HL-60 (cell line): ENCODE results near the gene MMP8.

Experiments used
- DNase-seq, 2 experiments: peaks; one replicate each; pipeline ENCODE4 v3.0.0-alpha.2; 2010 to 2020; ENCODE audit warnings: low read depth in 1 of 2, low spot score in 1 of 2
- H3K27ac ChIP-seq: fragments of 250-450 bp; sonication (Bioruptor Pico); replicated peaks from 2 replicates; pipeline ENCODE4 v1.5.1; 2020; ENCODE audit warnings: mild to moderate bottlenecking, moderate library complexity
- H3K27me3 ChIP-seq: fragments of 250-450 bp; sonication (Bioruptor Pico); 2 replicates; pipeline ENCODE4 v1.5.1; 2021; ENCODE audit warnings: mild to moderate bottlenecking, moderate library complexity; ENCODE audit not compliant: insufficient read depth, poor library complexity, severe bottlenecking
- H3K4me3 ChIP-seq: replicated peaks from 2 replicates; pipeline ENCODE4 v1.5.1; 2011; ENCODE audit warnings: mild to moderate bottlenecking, control low read depth, low read length; ENCODE audit not compliant: insufficient read depth
- GABPA ChIP-seq: IDR thresholded peaks from 2 replicates; pipeline ENCODE4 v1.6.1; 2012; ENCODE audit warnings: low read depth
- POLR2AphosphoS5 ChIP-seq: IDR thresholded peaks from 2 replicates; pipeline ENCODE4 v1.6.1; 2012; ENCODE audit warnings: low read depth
- REST ChIP-seq: IDR thresholded peaks from 2 replicates; pipeline ENCODE4 v1.6.1; 2012; ENCODE audit warnings: low read depth; ENCODE audit not compliant: insufficient replicate concordance
- SPI1 ChIP-seq: IDR thresholded peaks from 2 replicates; pipeline ENCODE4 v1.6.1; 2012; ENCODE audit warnings: low read depth, mild to moderate bottlenecking, borderline replicate concordance
- TF ChIP-seq, protein P1 (sequence below): IDR thresholded peaks from one replicate; pipeline ENCODE4 v1.5.1; 2011; ENCODE audit warnings: low read length, control low read depth, inconsistent platforms; ENCODE audit not compliant: insufficient read depth

MMP8 gene

DNA sequence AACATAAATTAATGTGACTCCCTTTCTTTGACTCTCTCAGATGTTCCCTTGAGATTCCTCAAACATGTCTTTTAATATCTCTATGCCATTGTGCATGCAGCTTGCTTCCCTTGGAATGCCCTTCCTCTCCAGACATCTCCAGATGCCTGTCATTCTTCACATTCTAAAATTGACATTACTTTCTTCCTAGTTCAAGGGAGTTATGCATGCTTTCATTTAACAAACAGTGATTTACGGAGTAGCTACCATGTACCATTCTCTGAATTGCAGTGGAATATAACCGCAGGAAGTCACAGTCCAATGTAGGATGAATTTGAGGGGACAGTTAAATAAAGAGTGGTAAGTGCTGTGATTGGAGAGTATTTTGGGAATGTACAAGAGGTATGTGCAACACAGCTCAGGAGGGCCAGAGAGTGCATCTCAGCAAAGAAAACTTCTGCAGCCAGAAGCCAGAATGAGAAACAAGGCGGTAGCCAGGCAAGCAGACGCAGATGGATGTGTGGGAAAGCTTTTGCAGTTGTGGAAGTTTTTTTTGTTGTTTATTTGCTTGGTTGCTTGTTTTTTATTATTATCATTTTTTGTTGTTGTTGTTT is 37.0 kb upstream of the MMP8 start:
- Histone ChIP-seq H3K27ac (no peak overlapping the region), H3K4me3 (no peak overlapping the region), H3K27me3 (peaks cover 9% of the 10 kb centered on the region)
- DNase-seq: no peak
- TF ChIP-seq POLR2AphosphoS5 (no peak), SPI1 (no peak), GABPA (no peak), REST (no peak)
- TF ChIP-seq, protein P1, sequence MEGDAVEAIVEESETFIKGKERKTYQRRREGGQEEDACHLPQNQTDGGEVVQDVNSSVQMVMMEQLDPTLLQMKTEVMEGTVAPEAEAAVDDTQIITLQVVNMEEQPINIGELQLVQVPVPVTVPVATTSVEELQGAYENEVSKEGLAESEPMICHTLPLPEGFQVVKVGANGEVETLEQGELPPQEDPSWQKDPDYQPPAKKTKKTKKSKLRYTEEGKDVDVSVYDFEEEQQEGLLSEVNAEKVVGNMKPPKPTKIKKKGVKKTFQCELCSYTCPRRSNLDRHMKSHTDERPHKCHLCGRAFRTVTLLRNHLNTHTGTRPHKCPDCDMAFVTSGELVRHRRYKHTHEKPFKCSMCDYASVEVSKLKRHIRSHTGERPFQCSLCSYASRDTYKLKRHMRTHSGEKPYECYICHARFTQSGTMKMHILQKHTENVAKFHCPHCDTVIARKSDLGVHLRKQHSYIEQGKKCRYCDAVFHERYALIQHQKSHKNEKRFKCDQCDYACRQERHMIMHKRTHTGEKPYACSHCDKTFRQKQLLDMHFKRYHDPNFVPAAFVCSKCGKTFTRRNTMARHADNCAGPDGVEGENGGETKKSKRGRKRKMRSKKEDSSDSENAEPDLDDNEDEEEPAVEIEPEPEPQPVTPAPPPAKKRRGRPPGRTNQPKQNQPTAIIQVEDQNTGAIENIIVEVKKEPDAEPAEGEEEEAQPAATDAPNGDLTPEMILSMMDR: no peak

DNA sequence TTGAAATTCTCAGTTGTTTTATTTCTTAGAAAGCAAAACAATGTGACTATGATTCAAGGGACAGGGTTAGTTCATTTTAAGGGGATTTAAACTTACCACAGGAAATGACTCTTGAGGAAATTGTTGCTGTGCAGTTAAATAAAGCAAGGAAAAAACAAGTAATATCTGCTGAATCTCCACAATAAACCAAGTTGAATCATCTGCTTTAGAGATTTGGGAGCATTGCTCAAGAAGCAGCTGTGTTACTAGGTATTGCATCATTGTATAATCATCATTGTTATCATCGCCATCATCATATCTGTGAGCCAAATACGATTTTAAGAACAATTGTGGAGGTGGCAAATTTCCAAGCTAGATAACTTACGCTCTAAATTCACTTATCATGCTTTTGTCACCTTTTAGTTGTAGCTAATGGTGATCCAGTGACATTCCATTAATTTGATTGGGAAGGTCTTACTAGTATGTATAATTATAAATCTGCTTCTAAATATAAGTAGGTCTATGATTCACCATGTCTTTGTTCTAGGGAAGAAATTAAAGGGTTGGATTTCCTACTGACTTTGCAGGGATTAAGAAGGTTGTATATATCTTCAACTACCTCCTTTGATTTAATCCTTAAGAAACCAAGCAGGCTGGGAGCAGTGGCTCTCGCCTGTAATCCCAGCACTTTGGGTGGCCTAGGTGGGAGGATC is 35.7 kb upstream of the MMP8 start:
- H3K27me3 ChIP-seq: peaks cover 9% of the 10 kb centered on the region
- TF ChIP-seq REST: no peak
- TF ChIP-seq POLR2AphosphoS5: no peak
- TF ChIP-seq GABPA: no peak
- TF ChIP-seq, protein P1: no peak
- TF ChIP-seq SPI1: no peak
- no peak overlapping the region for H3K4me3 ChIP-seq
- DNase-seq: peak in 1 of 2 experiments; percentile 16
- H3K27ac ChIP-seq: no peak overlapping the region

DNA sequence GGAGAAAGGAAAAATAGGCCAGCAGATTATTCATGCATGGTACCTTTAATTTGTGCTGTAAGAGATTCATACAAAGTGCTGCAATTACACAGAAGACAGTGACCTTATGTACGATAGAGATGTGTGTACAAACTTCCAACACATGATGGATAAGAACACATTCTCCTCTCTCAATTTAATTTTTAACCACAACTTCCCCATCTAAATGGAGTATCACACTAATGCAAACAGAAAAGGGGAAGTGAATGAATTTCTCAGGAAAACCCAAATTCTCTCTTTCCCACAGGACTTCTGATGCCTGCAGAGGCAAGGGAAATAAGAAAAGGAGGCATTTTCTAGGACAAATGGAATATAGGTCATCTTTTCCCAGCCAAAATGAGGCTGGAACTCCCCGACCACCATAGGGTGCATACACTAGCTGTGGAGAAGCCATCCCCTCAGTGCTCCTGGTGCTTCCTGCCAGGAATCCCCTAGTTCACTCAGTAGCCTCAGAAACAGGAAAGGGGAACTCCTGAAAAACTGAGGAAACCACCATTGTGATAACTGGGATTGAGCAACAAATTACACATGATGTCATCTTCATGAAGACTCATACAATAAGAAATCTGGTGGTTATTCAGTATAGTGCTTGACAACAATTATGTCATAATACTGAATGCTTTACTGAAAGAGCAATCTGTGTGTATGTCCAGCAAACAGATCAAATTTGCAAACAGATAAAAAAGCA is 33.2 kb upstream of the MMP8 start:
- DNase-seq: peak; percentile 15 to 38
- TF ChIP-seq REST (no peak), GABPA (no peak), POLR2AphosphoS5 (no peak), SPI1 (peak; percentile 95)
- TF ChIP-seq, protein P1: no peak

More for the DNA sequence above, 33.2 kb upstream of the MMP8 start:
- H3K27me3 ChIP-seq: peaks cover 10% of the 10 kb centered on the region
- H3K4me3 ChIP-seq: no peak overlapping the region
- no peak overlapping the region for H3K27ac ChIP-seq
